Effector CD4-positive, alpha-beta T cell (primary cell): ENCODE measurements around the gene ODC1.
A peak's percentile ranks its signal among the peaks of the same experiment; 100 is the strongest.
"Not testable (repeated sequence)": the region's sequence is repeated elsewhere in the genome, so short reads cannot be mapped to it uniquely, and the experiment has no call there.

Experiments used
- DNase-seq: peaks from one replicate; pipeline ENCODE4 v3.0.0-alpha.2; 2020
- total RNA-seq: gene quantifications from one replicate; lab custom pipeline; 2026; lab: John Stamatoyannopoulos, UW

ODC1 gene
- total RNA-seq, result 467 reads per million, percentile 98 among the genes with 10 or more reads in this experiment

DNA sequence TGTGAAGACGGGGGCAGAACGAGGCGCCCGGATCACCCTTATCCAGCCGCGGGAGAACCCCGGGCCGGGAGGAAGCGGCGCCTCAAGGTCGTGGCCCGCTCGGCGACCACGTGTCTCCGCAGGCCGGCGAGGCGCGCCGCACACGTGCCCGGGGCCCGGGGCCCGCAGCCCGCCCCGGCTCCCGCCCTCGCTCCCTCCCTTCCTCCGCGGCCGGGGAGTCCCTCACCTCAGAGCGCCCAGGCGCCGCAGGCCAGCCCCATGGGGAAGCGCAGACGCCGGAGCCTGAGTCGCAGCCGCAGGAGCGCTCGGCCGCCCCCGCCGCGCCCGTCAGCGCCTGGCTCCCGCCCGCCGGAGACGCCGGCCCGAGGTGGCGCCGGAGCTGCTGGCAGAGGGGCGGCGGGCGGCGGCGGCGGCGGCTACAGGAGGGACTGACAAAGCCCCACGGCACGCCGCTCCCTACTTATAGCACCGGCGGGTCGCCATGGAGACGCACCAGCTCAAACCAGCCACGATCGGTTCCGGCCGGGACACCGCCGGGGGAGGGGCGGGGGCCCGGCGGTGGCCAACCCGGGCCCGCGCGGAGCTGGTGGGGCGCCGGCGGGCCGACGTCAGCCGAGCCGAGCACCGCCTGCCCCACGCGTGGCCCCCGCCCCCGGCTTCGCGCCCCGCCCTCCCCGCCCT is at the start of gene ODC1:
Gene ODC1 (minus strand): TSS at position 433 of the 681 bp plus-strand sequence. CDS start 3,295 bp downstream, outside the sequence.
- peak; percentile 99 for DNase-seq

DNA sequence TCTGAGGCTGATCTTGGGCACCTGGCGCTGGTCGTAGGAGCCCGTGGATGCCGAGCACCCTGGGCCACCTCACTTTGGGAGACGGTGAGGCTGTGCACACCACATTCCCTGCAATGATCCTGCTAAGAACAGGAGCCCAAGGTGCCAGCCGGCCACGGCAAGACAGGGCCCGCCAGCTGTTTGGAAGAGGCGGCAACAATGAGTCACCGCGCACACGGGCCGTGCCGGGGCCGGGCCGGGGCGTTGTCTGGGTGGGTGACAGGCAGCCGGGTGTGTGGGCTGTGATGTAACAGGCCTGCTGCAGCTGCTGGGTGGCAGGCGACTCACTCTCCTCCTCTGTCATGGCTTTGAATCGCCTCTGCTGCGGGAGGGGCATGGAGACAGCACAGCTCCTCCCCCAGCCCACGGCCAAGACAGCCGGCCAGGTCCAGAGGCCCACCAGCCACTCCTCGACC is 49.7 kb upstream of the ODC1 start:
- DNase-seq, result peak; percentile 65

DNA sequence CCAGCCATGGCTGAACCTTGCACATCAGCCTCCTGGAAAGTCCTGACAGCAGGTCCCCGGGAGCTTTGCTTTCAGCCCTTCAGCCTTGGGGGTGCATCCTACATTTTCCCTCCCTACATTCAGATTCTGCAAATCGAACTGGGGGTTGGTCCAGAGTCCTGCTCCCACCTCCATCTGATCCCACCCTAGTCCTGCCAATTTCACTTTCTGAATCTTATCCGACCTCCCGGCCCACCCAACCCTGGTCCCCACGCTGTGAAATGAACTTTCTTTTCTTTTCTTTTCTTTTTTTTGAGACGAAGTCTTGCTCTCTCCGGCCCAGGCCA is 47.8 kb upstream of the ODC1 start:
- no peak for DNase-seq

DNA sequence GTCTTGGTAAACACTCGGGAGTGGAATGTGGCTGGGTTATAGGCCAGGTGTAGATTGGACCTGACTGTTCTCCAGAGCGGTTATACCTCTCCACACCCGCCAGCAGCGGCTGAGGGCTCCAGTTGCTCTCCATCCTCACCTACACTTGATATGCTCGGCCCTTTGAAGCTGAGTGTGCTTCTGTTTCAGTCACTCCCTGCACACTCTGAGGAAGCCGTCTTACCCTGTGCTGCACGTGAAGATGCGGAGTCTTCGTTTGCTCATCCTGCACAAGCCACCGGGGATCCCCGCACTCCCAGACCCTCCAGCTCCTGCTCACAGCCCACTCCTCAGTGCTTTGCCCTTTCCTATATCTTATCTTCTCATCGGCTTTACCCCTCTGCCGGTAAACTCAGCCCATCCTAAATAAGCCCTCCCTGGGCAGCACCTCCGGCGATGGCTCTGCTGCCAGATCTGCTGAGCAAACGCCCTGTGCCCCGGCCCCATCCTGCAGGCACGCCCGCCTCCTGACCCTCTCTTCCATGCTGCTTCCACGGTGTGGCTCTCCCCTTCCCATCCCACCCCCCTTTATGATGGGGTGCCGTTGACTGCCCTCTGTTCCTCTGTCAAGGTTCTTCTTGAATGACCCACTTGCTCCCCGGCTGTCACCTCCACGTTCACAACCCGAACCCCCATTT is 47.3 kb upstream of the ODC1 start:
- no peak for DNase-seq

DNA sequence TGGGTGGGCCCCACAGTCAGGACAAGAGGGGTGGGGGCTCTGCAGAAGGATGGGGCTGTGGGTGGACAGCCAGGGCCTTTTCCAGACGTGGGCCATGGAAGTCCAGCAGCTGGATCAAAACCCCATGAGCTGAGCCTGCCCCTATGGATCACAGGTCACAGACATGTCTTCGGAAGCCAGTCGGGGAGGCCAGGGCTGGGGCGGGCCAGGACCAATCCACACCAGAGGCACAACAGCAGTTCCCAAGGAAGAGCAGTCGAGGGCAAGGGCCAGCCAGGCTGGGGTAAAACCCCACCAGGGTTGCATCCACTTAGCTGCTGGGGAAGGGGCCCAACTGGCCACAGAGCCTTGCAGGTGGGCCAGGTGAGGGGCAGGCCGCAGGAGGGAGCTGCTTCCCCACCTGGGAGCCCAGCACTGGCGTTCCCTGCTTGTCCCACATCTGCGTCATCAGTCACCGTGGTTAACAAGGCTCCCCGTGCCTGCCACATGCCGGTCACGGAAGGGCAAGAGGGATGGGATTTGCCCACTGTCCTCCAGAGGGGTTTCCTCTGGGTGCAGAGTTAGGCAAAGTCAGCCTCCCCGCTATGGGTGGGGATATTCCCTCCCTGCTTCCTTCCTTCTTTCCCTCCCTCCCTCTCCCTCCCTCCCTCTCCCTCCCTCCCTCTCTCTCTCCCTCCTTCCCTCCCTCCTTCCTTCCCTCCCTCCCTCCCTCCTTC is 46.4 kb upstream of the ODC1 start:
- no peak for DNase-seq

DNA sequence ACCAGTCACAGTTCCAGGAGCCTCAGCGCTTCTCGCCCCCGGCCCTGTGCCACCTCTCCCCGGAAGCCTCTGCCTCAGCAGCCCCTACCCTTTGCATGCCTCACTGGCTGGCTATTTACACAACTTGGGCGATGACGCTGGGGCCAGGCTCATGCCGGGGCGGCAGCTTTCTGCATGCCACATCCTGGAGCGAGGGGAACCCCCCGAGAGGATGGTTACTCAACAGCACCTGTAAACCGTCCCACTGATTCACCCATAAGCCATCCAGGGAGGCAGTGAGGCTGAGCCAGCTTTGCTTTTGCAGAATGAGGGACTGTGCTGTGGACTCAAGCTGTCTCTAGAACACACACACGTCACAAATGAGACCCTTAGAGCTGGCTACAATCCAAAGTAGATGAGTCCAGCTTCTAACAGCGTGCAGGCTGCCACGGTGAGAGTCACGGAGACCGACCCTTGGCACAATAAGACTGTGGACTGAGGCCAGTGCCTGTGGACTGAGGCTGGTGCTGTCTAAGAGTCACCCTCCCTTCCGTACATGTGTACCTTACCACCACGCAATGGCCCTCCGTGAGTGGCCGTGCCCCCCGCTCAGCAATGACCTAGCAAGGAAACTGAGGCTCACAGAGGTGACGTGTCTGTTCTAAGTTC is 45.6 kb upstream of the ODC1 start:
- peak; percentile 81 for DNase-seq

DNA sequence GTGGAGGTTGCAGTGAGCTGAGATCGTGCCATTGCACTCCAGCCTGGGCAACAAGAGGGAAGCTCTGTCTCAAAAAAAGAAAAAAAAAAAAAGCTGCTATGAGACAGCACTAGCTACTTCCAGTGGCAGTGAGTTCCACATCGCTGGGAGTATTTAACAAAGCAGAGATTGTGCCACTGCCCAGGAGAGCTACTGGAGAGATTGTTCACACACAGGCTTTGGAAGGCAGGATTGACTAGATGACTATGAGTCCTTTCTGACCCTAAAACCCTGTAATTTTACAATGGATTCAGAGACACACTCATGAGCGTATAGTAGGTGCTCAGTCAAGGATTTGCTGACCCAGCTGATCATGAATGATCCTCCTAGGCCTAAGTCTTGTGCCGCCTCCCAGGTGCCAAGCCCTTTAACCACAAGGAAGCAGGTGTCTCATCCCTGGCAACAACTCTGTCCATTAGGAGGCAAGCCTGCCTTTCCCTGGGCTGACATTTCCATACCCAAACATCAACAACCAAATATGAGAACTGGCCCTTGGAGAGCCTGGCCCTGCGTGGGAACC is 45.0 kb upstream of the ODC1 start:
- no peak for DNase-seq

DNA sequence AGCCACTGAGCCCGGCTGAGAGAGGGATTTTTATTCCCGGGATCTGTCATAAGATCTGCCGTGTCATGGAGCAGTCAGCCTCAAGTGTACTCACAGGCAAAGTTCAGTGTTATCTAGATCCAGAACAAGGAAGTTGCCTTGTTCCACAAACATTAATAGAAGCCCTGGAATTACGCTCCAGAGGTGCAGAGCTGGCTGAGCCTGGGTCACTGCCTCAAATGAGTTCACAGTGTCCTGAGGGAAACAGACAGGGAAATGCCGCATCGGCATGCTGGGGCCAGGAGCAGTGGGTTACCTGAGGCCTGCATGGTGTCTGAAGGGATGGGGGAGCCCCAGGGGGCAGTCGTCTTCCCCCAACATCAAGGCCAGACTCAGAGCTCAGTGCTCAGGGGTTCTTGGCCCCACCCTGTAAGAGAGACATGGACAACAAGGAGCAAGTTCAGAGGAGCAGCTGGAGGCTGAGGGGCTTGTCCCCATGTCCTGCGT is 42.7 kb upstream of the ODC1 start:
- DNase-seq, result no peak

DNA sequence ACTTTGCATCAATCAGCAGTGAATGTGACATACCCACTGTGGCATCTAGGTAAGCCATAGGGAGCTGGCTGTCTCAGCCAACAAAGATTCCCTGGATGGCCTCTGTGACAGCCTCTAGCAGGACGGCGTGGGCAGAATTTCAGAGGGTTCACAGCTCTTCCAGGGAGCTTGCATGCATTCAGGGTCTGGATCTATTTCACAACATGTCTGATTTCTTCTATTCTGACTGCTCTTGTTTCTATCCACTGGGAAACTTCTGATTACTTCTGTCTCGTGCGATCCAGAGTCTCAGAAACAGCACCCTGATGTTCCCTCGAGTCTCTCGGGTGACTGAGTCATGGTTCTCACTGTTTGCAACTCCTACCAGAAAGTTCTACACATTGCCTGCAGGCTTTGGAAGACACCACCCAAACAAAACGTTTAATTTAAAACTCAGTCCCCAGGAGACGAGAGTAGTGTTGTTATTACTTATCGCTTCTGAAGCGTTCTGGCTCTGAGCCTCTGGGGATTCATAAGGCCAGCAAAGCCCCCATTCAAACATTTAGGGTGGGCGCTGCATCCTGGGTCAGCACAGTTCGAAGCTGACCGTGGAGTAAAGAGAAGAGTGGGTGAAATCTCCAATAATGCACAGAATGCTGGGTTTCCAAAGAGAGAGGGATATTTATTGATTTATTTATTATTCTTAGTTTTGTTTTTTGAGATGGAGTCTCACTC is 41.9 kb upstream of the ODC1 start:
- DNase-seq, result no peak

DNA sequence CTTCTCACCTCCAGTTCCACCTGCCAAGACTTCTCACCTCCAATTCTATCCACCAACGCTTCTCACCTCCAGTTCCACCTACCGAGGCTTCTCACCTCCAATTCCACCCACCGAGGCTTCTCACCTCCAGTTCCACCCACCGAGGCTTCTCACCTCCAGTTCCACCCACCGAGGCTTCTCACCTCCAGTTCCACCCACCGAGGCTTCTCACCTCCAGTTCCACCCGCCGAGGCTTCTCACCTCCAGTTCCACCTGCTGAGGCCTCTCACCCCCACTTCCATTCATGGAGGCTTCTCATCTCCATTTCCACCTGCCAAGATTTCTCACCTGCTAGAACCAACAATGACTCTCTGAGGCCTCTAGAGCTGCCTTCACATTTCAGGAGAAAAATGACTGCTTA is 40.0 kb upstream of the ODC1 start:
- DNase-seq, result not testable (repeated sequence)

DNA sequence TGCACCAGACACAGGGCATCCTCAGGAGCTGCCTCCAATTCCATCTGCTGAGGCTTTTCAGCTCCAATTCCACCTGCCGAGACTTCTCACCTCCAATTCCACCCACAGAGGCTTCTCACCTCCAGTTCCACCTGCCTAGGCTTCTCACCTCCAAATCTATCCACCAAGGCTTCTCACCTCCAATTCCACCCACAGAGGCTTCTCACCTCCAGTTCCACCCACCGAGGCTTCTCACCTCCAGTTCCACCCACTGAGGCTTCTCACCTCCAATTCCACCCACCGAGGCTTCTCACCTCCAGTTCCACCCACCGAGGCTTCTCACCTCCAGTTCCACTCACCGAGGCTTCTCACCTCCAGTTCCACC is 39.6 kb upstream of the ODC1 start:
- not testable (repeated sequence) for DNase-seq

DNA sequence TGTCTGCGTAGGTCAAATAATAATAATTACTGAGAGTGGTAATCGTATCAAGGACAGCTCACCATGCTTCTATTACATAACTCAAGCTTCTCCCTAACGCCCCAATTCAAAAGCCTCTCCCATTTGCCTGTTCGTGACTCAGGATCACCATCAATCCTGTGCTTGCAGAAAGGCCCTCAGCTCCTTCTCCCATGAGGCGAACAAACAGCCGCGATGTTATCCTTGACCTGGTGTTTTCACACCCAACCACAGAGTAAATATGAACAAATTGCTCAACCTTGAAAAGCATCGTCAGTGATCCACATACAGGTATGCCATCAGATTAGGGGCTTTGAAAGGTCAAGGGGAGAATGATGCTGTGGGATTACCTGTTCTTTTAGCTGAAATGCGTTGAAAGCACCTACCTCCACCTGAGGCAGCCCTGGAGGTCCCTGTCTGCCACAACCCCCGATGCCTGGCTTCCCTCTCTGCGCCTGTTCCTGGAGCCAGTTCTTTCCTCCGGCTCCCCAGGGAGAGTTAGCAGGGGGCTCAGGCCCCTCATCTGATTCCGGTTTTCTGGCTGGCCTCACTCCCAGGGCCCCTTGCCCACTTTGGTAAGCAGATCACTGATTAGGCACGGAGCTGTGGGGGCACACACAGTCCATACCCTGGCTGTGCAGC is 39.1 kb upstream of the ODC1 start:
- DNase-seq, result no peak

DNA sequence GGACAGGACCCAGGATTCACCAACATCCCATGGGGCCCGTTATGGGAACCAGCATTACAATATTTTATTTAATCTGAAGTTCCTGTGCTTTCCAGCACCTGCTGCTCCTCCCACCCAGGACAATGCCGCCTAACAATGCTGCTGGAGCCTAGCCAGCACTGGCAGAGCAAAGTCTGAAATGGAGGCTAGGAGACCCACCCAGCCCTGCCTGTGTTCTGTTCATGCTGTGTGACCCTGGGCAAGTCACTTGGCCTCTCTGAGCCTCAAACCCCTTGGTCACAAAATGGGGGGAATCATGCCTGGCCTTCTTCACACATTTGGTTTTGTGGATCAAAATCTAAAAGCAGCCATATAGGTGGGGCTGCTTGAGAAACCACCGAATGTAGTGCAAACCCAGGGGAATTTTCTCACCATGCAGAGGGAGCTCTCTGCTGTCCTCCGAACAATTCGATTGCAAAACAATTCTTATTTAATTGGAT is 38.5 kb upstream of the ODC1 start:
- no peak for DNase-seq

DNA sequence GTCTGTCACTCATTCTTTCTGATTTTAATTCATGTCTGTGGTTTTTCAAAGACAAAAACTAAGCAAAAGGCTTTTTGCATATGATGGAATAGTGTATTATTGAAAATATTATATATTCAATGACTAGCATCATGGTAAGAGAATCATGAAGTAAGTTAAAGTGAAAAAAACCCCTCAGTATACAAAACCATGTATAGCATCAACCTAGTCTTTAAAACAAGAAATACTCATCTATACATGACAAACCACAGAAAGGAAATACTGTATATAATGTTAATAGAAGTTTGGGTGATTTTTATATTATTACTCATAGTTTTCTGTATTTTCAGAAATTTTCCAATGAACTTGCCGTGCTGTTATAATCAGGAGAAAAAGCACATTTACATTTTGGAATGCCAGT is 38.0 kb upstream of the ODC1 start:
- no peak for DNase-seq

DNA sequence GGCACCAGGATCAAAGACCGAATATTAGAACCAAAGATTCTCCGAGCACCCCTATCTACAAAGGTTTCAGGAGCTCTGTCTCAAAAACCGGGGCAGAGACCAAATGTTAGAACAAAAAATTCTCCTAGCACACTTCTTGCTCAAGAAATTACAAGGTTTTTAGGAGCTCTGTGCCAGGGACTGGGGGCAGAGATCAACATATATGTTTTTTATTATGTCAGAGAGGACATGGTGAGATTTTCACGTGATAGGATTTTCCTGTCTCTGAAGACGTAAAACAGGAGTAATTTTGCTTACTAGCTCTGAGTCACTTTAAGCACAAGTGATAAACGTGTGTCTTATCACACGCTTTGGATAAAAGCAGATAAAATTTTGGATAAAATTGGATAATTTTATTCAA is 34.8 kb upstream of the ODC1 start:
- DNase-seq, result no peak

DNA sequence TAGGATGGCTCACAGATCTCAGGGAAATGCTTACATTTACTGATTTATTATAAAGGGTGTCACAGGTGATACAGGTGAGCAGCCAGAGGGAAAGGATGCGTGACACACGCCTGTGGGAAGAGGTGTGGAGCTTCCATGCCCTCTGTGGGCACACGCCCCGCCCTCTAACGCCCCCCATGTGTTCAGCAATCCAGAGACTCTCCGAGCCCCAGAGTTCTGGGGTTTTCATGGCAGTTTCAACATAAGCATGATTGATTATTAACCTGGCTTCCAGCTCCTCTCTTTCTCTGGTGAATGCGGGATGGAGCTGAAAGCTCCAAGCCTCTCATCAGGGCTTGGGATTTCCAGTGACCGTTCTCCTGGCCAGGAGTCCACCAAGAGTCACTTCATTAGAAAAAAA is 34.3 kb upstream of the ODC1 start:
- DNase-seq, result no peak

DNA sequence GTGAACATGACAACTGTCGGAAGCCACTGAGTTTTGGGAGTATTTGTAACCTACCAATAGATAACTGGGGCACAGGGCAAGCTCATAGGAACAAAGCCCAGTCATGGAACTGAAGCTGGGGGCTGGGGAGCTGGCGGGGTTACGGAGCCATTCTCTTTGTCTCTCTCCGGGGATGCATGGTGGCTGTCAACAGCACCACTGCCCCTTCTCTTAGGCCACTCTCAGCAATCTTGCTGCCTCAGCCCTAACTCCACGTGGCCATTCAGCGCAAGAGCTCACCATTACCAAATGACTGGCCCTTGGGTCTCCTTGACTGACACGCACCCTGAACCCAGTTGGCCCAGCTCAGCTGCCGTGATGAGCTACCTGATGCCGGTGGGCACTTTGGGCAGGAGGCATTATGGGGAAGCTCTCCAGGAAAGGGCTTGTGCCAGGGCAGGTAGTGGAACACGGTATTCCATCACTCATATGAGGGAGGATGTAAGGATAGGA is 33.6 kb upstream of the ODC1 start:
- DNase-seq, result no peak

DNA sequence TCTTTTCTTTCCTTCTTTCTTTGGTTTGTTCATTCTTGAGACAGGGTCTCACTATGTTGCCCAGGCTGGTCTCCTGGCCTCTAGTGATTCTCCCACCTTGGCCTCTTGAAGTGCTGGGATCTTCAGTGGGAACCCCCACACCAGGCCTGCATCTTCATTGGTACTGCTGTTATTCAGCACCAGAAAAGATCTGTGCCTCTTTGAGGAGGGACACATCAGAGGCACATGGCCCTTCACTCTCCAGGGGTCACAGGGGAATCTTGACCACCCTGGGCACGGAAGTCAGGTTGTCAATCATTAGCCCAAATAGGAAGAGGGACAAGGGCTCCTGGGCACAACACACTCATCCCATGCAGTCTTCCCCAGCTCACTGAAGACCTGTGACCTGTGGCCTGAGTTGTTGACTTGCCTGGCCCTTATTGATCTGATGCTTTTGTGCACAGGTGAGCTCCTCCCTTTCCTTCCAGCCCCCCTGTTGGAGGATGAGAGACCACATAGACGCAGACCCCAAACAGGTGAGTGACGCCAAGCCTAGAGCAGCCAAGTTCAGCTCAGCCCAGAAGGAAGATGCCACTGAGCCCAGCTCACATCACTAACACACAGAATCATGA is 33.0 kb upstream of the ODC1 start:
- DNase-seq, result no peak

DNA sequence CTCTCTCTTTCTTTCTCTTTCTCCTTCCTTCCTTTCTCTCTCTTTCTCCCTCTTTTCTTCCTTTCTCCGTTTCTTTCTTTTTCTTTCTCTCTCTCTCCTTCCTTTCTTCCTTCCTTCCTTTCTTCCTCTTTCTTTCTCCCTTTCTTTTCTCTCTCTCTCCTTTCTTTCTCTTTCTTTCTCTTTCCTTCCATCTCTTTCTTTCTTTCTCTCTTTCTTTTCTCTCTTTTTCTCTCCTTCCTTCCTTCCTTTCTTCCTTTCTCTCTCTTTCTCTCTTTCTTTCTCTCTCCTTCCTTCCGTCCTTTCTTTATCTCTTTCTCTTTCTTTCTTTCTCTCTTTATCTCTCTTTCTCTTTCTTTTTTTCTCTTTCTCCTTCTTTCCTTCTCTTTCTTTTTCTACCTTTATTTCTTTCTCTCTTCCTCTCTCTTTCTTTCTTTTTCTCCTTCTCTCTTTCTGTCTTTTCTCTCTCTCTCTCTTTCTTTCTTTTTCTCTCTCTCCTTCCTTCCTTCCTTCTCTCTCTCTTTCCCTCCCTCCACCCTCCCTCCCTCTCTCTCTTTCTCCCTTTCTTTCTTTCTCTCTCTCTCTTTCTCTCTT is 32.3 kb upstream of the ODC1 start:
- no peak for DNase-seq

DNA sequence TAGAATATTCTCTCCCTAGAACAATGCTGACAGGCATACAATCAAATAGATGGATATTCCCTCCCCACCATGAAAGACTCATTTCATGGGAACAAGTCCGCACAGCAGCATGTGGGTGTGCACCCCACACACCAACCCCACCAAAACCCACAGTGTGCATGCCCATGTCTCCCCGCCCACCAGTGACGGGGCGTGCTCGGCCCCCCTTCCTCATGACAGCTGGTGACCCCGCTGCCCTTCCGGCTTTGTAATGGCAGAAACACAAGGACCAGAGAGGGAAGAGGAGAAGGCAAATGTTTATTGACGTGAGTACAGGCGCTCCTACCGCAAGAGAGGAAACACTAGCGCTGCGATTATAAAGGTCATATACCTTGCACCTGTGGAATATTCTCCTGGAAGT is 30.8 kb upstream of the ODC1 start:
- DNase-seq, result no peak

DNA sequence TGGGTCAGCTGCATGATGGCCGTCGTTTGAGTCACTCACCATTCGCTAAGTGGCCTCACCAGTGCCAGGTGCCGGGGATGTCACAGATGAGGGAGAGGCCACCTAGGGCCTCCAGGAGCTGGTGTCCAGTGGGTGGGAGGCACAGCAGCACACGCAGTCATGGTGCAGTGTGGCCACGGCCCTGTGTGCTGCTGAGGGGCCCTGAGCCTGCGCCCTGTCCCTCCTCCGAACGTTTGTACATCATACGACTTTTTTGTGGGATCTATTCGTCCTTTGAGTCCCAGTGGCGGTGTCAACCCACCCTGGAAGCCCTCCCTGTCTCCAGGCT is 30.1 kb upstream of the ODC1 start:
- DNase-seq, result no peak
